DOHH2 (cell line): ENCODE data around the gene DGUOK.

ENCODE experiments used
- CTCF ChIP-seq: fragments of 200-600 bp; sonication (generic); IDR thresholded peaks from one replicate; pipeline ENCODE4 v1.5.1; 2014; ENCODE audit warnings: antibody characterized with exemption, mild to moderate bottlenecking, low read depth, low read length; ENCODE audit not compliant: poor library complexity, severe bottlenecking
- EZH2phosphoT487 ChIP-seq: fragments of 200-600 bp; sonication (generic); IDR thresholded peaks from 2 replicates; pipeline ENCODE4 v1.6.1; 2017; ENCODE audit warnings: borderline replicate concordance, mild to moderate bottlenecking, antibody characterized with exemption, low read length, moderate library complexity, mixed read lengths

- TF ChIP-seq CTCF (no peak), EZH2phosphoT487 (no peak)
Measured at GRCh38 chr2:73976803-73977202, 50.1 kb downstream of the DGUOK start.
